Upper lobe of right lung (tissue), 1 donor: ENCODE data around the gene ZNF813. TPM values are rescaled to one million over a fixed set of nuclear protein-coding genes. Genes with fewer than 3 reads are reported as not detected.
"Not testable (repeated sequence)": the region's sequence is repeated elsewhere in the genome, so short reads cannot be mapped to it uniquely, and the experiment has no call there.

ENCODE experiments used
- ATAC-seq: fragments of 200-7000 bp; cut with Tn5 transposase; one replicate; pipeline ENCODE4 v1.9.1; 2020; ENCODE audit warnings: mild to moderate bottlenecking, moderate library complexity
- DNase-seq: peaks from one replicate; pipeline ENCODE4 v3.0.0-alpha.2; 2020
- H3K27ac ChIP-seq: fragments of 200-600 bp; one replicate; pipeline ENCODE4 v1.8.0; 2022
- H3K27me3 ChIP-seq: fragments of 200-600 bp; one replicate; pipeline ENCODE4 v1.8.0; 2022; ENCODE audit warnings: mild to moderate bottlenecking
- H3K36me3 ChIP-seq: fragments of 200-600 bp; one replicate; pipeline ENCODE4 v1.8.0; 2022
- H3K4me1 ChIP-seq: fragments of 200-600 bp; one replicate; pipeline ENCODE4 v1.8.0; 2022
- H3K4me3 ChIP-seq: fragments of 200-600 bp; one replicate; pipeline ENCODE4 v1.8.0; 2022; ENCODE audit warnings: mild to moderate bottlenecking
- H3K9me3 ChIP-seq: fragments of 200-600 bp; one replicate; pipeline ENCODE4 v1.8.0; 2022
- intact Hi-C: fragments of 100-400 bp; cut with DNase I; formaldehyde crosslinking; loops from one replicate; pipeline ENCODE4 v1.11.0; 2022
- total RNA-seq: library from RNA; stranded (reverse); fragmentation: NEBNext Ultra II Directional; extraction: Animal tissue kit (Norgen Biotek cat#: 25700); gene quantifications from one replicate; pipeline ENCODE4 v1.2.1, GENCODE V29; 2021
- TF ChIP-seq, protein P1 (sequence below): fragments of 200-600 bp; IDR thresholded peaks from one replicate; pipeline ENCODE4 v1.8.0; 2022; ENCODE audit warnings: antibody characterized with exemption
- donor health status: DM: no; HTN: yes; CAD: no; lungs with severe emphysema.

ZNF813 gene
- total RNA-seq, 1 donor from 2014 or later = 4.6 TPM

DNA sequence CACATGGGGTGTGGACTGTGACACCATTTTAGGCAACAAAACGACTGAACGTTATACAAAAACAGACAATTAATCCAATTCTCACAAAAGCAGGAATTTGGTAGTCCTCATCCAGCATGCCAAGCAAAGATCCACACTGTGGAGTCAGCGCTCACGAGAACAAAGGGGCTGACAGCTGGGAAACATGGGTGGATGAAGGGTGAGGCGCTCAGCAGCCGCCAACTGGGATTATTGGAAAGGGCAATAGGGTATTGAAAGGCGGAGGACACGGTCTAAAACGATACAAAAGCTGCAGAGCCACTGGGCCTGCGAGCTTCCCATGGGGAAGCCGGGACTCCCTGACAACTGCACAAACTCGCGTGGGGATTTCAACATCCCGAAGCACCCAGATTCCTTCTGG lies 4.7 kb upstream of the ZNF813 start:
- TF ChIP-seq, protein P1, sequence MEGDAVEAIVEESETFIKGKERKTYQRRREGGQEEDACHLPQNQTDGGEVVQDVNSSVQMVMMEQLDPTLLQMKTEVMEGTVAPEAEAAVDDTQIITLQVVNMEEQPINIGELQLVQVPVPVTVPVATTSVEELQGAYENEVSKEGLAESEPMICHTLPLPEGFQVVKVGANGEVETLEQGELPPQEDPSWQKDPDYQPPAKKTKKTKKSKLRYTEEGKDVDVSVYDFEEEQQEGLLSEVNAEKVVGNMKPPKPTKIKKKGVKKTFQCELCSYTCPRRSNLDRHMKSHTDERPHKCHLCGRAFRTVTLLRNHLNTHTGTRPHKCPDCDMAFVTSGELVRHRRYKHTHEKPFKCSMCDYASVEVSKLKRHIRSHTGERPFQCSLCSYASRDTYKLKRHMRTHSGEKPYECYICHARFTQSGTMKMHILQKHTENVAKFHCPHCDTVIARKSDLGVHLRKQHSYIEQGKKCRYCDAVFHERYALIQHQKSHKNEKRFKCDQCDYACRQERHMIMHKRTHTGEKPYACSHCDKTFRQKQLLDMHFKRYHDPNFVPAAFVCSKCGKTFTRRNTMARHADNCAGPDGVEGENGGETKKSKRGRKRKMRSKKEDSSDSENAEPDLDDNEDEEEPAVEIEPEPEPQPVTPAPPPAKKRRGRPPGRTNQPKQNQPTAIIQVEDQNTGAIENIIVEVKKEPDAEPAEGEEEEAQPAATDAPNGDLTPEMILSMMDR = no peak
- ATAC-seq (no peak), DNase-seq (no peak)
- intact Hi-C loops = no loop called here
- H3K27me3 ChIP-seq = no peaks in the 10 kb centered on the region
- H3K36me3 ChIP-seq = no peaks in the 10 kb centered on the region
- no peaks in the 10 kb centered on the region for H3K9me3 ChIP-seq
- no peak overlapping the region for H3K4me3 ChIP-seq
- H3K4me1 ChIP-seq = peaks cover 5% of the 10 kb centered on the region
- no peak overlapping the region for H3K27ac ChIP-seq

DNA sequence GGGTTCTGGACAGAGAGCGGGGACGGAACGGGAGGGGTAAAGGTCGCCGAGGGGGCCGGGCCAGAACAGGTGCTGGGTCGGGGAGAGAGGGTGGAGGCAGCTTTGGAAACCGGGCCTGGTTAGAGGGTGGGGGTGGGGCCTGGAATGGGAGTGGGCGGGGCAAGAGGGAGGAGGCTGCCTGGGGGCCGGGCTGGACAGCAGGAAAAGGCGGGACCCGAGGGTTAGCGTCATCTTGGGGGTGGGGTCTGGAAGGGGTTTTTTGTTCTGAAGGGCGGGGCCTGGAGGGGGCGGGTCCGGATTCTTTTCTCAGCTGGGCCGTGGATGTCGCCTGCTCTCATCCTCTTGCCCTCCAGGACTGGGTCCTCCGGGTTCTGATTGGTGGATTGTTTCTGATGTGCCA lies 4.3 kb upstream of the ZNF813 start:
- TF ChIP-seq, protein P1 = no peak
- peak; percentile 43 for ATAC-seq
- Histone ChIP-seq H3K27ac (no peak overlapping the region), H3K4me1 (peaks cover 6% of the 10 kb centered on the region), H3K27me3 (no peaks in the 10 kb centered on the region), H3K9me3 (no peaks in the 10 kb centered on the region), H3K4me3 (no peak overlapping the region), H3K36me3 (no peaks in the 10 kb centered on the region)
- intact Hi-C loops = no loop called here
- DNase-seq = peak; percentile 64

DNA sequence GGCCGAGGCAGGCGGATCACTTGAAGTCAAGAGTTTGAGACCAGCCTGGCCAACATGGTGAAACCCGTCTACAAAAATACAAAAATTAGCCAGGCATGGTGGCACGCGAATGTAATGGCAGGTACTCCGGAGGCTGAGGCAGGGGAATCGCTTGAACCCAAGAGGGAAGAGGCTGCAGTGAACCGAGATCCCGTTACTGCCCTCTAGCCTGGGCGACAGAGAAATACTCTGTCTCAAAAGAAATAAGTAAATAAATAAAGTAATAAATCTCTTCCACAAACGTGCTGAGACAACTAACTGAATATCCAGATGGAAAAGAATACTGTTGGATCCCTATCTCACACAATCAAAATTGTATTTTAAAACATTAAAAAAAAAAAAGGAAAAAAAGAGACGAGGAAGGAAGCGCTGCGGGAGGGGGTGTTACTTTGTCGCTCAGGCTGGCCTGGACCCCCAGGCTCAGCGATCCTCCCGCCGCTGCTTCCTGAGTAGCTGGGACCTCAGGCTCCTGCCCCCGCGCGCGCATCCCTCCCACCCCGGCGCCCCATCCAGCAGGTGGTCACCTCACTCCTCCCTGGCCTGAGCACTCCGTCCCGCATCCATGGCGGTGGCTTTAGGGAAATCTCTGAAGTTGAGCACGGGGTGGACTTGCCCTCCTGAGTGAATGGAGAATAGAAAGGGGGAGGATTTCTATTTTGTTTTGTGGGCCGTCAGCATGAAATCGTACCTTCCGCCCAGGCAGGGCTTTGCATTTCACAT lies 628 bp upstream of the ZNF813 start:
- TF ChIP-seq, protein P1 = no peak
- no peak for DNase-seq
- peak; percentile 7 for ATAC-seq
- Histone ChIP-seq H3K27me3 (no peaks in the 10 kb centered on the region), H3K4me3 (peak overlapping the region; percentile 76), H3K9me3 (no peaks in the 10 kb centered on the region), H3K27ac (peak overlapping the region; percentile 85), H3K36me3 (no peaks in the 10 kb centered on the region), H3K4me1 (peaks cover 8% of the 10 kb centered on the region)
- intact Hi-C loops = no loop called here

DNA sequence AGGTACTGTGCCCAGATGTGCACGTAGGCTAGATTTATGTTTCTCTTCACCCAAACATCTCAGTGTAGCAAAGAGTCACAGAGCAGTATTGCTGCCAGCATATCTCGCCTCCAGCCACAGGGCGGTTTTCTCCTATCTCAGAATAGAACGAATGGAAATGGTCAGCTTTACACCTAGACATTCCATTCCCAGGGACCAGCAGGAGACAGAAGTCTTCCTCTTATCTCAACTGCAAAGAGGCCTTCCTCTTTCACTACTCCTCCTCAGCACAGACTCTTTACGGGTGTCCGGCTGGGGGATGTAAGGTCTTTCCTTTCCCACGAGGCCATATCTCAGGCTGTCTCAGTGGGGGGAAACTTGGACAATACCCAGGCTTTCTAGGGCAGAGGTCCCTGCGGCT lies 1.1 kb downstream of the ZNF813 start:
- H3K4me1 ChIP-seq, DNase-seq, H3K27ac ChIP-seq, H3K9me3 ChIP-seq, ATAC-seq, H3K27me3 ChIP-seq, H3K36me3 ChIP-seq, intact Hi-C loops: not testable (repeated sequence)
- peak overlapping the region; percentile 76 for H3K4me3 ChIP-seq

DNA sequence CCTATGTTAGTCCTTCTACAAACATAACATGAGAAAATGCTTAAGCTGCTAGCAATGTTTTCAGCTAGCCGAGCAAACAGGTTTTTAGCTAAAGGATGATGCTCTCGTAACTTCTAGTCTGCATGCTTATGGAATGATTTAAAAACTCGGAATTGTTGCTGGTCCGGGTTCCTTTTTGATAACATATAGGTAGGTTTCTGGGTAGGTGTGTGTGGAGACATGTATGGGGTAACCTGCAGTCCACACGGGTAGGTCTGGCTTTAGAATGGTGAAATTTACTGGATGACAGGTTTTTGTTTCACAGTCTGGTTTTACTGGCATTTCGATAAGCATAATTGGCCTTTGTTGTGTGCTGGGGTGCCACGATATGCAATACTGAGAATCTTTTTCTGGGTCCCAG lies 4.4 kb downstream of the ZNF813 start:
- intact Hi-C loops = no loop called here
- no peak for DNase-seq
- no peak overlapping the region for H3K27ac ChIP-seq

DNA sequence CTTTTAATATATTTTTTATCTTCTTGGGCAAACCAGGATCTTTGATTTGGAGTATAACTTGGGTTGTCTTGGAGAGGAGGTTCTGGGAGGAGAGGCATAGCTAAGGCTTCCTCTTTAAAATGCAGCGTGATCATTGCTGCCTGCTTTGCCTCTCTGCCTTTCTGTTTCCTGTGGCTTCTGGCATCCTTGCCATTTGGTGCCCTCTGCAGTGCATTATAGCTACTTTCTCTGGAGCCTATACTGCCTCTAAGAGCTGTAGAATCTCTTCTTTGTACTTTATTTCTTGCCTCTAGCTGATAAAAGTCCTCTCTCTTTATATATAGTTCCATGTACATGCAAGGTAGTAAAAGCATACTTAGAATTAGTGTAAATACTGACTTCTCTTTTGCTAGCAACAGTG lies 7.3 kb downstream of the ZNF813 start:
- H3K4me1 ChIP-seq, H3K4me3 ChIP-seq, H3K27me3 ChIP-seq, H3K27ac ChIP-seq, H3K9me3 ChIP-seq, DNase-seq, intact Hi-C loops, ATAC-seq: not testable (repeated sequence)
- peaks cover 13% of the 10 kb centered on the region for H3K36me3 ChIP-seq

More for the DNA sequence above, 4.4 kb downstream of the ZNF813 start:
- no peaks in the 10 kb centered on the region for H3K9me3 ChIP-seq
- no peak overlapping the region for H3K4me3 ChIP-seq
- peaks cover 5% of the 10 kb centered on the region for H3K4me1 ChIP-seq
- no peak for ATAC-seq
- no peaks in the 10 kb centered on the region for H3K27me3 ChIP-seq
- TF ChIP-seq, protein P1 = no peak
- no peaks in the 10 kb centered on the region for H3K36me3 ChIP-seq

DNA sequence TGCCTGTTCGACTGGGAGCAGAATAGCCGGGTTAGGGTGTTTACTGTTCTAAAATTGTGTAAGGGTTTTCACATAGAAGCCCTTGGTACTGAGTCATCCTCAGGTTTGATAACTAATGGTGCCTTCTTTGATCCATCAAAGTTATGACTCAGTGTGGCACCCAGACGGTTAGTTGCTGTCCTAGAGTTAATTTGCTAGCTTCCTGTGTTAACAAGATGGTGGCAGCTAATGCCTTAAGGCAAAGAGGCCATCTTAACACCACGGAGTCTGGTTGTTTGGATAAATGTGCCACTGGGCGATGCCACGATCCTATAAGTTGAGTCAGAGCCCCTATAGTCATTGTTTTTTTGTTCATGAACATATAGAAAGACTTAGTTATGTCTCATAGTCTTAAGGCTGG lies 7.9 kb downstream of the ZNF813 start:
- intact Hi-C loops, ATAC-seq, H3K27me3 ChIP-seq, DNase-seq, H3K27ac ChIP-seq, H3K4me3 ChIP-seq, H3K4me1 ChIP-seq: not testable (repeated sequence)
- Histone ChIP-seq H3K36me3 (peaks cover 13% of the 10 kb centered on the region), H3K9me3 (peaks cover 13% of the 10 kb centered on the region)

DNA sequence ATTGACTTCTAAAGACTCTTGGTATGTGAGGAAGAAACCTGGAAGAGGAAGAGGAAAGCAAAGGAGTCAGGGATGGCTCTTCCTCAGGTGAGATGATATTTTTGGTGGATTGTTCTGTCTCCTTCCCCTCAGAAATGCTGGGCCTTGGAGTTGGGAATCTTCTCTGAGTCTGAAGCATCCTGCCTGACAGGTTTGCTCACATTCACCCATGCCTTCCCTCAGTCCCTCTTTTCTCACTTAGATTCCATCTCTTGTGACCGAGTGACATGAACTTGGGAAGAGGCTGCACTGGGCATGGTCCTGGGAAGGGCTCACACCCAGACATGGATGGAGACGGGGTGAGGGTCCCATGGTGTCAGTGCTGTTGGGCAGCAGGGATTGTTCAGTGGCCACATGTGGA lies 16.2 kb downstream of the ZNF813 start:
- H3K27ac ChIP-seq, H3K4me1 ChIP-seq, intact Hi-C loops, DNase-seq, ATAC-seq, H3K4me3 ChIP-seq, H3K27me3 ChIP-seq: not testable (repeated sequence)
- H3K36me3 ChIP-seq = peaks cover 40% of the 10 kb centered on the region
- peaks cover 27% of the 10 kb centered on the region for H3K9me3 ChIP-seq
